GM10248 (cell line): ENCODE results near the gene CDON.

Experiments used
- CTCF ChIA-PET: fragments of 300-600 bp; sonication (Branson Sonifier 250); formaldehyde crosslinking; extraction: SDS; loops from one replicate; lab custom pipeline; 2021; ENCODE audit warnings: antibody characterized with exemption; lab: Yijun Ruan, JAX
- POLR2A ChIA-PET: fragments of 350-650 bp; sonication (Branson Sonifier 250); formaldehyde crosslinking; extraction: SDS; loops from one replicate; lab custom pipeline; 2020; ENCODE audit warnings: antibody characterized with exemption; lab: Yijun Ruan, JAX
- DNase-seq: peaks from one replicate; pipeline ENCODE4 v3.0.0; 2012; ENCODE audit errors: extremely low spot score
- TF ChIP-seq, protein P1 (sequence below): IDR thresholded peaks from 2 replicates; pipeline ENCODE4 v1.5.1; 2012; ENCODE audit warnings: mild to moderate bottlenecking, low read depth; ENCODE audit errors: extremely low read depth, missing control alignments, control extremely low read depth

Gene CDON

DNA sequence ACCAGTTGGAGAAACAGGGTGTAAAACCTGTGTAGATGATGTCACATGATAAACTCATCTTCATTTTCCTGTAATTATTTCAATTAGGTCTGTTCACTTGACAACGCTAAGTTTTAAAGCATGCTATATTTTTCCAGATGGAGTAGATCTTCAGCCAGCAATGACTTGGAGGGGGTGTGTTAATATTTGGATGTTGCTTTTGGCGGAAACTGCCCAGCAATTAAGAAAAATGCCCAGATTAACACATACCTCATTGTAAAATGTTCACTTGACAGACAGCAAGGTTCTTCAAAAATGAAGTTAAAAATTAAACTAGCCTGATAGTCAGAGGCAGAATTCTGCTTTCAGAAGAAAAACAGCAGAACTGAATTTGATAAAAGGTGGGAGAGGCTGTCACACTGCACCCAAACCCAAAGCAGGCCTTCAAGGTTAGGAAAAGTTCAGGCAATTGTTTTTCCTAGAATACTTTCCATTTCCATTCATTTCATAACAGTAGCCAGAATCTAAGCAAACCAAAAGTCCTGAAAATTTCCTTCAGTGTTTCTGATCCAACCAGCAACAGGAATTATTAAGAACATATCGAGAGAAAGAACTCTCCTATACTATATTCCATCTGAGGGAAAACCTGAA lies 83.8 kb downstream of the CDON start:
- DNase-seq: no peak
- TF ChIP-seq, protein P1, sequence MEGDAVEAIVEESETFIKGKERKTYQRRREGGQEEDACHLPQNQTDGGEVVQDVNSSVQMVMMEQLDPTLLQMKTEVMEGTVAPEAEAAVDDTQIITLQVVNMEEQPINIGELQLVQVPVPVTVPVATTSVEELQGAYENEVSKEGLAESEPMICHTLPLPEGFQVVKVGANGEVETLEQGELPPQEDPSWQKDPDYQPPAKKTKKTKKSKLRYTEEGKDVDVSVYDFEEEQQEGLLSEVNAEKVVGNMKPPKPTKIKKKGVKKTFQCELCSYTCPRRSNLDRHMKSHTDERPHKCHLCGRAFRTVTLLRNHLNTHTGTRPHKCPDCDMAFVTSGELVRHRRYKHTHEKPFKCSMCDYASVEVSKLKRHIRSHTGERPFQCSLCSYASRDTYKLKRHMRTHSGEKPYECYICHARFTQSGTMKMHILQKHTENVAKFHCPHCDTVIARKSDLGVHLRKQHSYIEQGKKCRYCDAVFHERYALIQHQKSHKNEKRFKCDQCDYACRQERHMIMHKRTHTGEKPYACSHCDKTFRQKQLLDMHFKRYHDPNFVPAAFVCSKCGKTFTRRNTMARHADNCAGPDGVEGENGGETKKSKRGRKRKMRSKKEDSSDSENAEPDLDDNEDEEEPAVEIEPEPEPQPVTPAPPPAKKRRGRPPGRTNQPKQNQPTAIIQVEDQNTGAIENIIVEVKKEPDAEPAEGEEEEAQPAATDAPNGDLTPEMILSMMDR: no peak
- ChIA-PET CTCF (no interaction called here), POLR2A (no interaction called here)

GRCh38 chr11:125978181-125978716 lies 84.4 kb downstream of the CDON start:
- POLR2A ChIA-PET: no interaction called here
- no peak for DNase-seq
- CTCF ChIA-PET: no interaction called here
- TF ChIP-seq, protein P1: no peak

GRCh38 chr11:125977333-125977732 lies 85.3 kb downstream of the CDON start:
- TF ChIP-seq, protein P1: no peak
- POLR2A ChIA-PET: no interaction called here
- DNase-seq: no peak
- CTCF ChIA-PET: interaction anchor here (0.9 to 1.3 kb wide), 2 partner anchors 14 to 29 kb away, joined by 3 to 5 read pairs; no protein-coding TSS in a partner anchor

DNA sequence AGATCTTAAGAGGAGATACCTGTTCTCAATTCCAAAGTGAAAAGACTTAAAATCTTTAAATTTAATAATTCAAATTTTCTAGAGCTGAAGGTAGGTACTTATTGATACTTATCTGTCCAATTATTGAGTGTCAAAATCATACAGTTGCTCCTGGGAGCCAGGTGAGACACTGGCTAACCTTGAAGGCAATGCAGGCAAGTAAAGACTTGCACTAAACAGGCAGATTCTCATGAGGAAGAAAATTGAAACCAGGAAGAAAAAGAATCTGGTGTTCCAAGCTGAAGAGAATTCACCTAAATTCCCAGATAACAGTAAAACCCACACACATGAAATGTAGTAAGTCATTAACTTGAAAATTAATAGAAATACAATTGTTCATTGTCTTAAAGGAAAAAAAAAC lies 86.5 kb downstream of the CDON start:
- POLR2A ChIA-PET: no interaction called here
- CTCF ChIA-PET: interaction anchor here (1.3 kb wide), 1 partner anchor 13 kb away, joined by 5 read pairs; no protein-coding TSS in a partner anchor
- DNase-seq: no peak
- TF ChIP-seq, protein P1: no peak

- ChIA-PET CTCF (no interaction called here), POLR2A (no interaction called here)
- TF ChIP-seq, protein P1: no peak
- DNase-seq: no peak
Measured at GRCh38 chr11:125975634-125976033, 87.0 kb downstream of the CDON start.

DNA sequence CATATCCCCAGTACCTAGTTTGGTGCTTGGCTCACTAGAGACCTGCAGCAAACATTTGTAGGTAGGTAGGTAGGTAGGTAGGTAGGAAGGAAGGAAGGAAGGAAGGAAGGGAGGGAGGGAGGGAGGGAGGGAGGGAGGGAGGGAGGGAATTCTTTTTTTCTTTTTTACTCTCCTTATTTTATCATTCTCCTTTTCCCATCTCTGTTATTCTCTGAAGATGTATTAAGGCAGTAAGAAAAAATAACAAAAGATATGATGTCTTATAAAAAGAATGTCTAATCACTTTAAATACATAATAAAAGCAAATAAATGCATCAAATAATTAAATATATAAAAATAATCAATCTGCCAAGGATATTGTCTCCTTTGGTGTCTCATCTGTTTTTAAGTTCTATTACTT lies 88.4 kb downstream of the CDON start:
- ChIA-PET POLR2A (no interaction called here), CTCF (interaction anchor here (1.0 kb wide), 1 partner anchor 10 kb away, joined by 4 read pairs; no protein-coding TSS in a partner anchor)
- DNase-seq: no peak
- TF ChIP-seq, protein P1: no peak
